Panc1 (cell line): ENCODE results near the gene MRPL27.

Experiments used
- POLR2AphosphoS5 ChIP-seq: IDR thresholded peaks from 2 replicates; pipeline ENCODE4 v1.6.1; 2012; ENCODE audit warnings: mild to moderate bottlenecking, low read depth, low read length, moderate library complexity
- SIN3A ChIP-seq: IDR thresholded peaks from 2 replicates; pipeline ENCODE4 v1.6.1; 2012; ENCODE audit warnings: low read depth, mild to moderate bottlenecking, low read length, moderate library complexity, borderline replicate concordance; ENCODE audit not compliant: insufficient read depth
- TCF7L2 ChIP-seq: IDR thresholded peaks from 2 replicates; pipeline ENCODE4 v1.6.1; 2011; ENCODE audit warnings: mild to moderate bottlenecking, low read depth, low read length, inconsistent platforms
- TF ChIP-seq, protein P1 (sequence below): fragments of 450-650 bp; IDR thresholded peaks from 2 replicates; pipeline ENCODE4 v1.5.1; 2017; ENCODE audit warnings: mild to moderate bottlenecking
- TF ChIP-seq, protein P2 (sequence below), 2 experiments: IDR thresholded peaks; 2 replicates each; pipeline ENCODE4 v1.6.1; 2011 to 2012; ENCODE audit warnings: low read depth in 2 of 2, control low read depth in 1 of 2, low read length in 1 of 2, mild to moderate bottlenecking in 1 of 2, moderate library complexity in 1 of 2; ENCODE audit not compliant: insufficient read depth in 1 of 2

DNA sequence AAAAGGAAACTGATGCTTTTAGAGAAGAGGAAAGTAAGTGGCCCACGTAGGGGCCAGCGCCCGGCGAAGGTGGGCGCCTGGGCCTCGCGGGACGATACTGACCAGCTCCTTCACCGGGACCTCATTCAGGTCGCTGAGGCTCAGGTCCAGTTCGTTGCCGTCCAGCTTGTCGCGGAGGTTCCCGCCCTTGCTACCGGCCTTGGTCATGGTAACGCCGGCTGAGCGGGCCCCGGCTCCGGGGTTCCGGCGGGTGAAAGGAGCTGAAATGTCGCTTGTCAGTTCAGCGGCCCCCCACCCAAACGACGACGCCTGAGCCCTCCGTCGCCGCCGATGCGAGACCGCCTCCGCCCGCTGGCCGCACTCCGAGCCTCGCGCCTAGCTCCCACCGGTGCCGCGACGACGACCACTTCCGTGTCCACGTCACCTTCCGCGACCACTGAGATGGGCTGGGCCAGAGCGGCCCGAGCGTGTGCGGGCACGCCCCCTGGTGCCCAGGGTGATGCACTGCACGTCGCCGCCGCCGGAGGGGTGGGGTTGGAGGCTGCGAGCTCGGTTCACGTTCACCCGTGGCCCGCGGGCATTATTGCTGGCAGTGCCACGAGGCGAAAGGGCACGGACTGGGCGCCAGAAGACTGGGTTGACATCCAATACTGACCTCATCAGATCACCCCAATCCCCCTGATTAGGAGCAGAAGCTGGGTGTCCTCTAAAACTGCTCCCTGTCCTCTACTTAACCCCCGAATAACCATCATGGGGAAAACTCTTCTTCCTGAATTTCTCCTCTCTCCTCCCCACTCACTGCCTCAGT lies 24.3 kb upstream of the MRPL27 start, which contains the start of gene LRRC59:
- TF ChIP-seq, protein P1, sequence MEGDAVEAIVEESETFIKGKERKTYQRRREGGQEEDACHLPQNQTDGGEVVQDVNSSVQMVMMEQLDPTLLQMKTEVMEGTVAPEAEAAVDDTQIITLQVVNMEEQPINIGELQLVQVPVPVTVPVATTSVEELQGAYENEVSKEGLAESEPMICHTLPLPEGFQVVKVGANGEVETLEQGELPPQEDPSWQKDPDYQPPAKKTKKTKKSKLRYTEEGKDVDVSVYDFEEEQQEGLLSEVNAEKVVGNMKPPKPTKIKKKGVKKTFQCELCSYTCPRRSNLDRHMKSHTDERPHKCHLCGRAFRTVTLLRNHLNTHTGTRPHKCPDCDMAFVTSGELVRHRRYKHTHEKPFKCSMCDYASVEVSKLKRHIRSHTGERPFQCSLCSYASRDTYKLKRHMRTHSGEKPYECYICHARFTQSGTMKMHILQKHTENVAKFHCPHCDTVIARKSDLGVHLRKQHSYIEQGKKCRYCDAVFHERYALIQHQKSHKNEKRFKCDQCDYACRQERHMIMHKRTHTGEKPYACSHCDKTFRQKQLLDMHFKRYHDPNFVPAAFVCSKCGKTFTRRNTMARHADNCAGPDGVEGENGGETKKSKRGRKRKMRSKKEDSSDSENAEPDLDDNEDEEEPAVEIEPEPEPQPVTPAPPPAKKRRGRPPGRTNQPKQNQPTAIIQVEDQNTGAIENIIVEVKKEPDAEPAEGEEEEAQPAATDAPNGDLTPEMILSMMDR = peak; percentile 99
- TF ChIP-seq, protein P2, sequence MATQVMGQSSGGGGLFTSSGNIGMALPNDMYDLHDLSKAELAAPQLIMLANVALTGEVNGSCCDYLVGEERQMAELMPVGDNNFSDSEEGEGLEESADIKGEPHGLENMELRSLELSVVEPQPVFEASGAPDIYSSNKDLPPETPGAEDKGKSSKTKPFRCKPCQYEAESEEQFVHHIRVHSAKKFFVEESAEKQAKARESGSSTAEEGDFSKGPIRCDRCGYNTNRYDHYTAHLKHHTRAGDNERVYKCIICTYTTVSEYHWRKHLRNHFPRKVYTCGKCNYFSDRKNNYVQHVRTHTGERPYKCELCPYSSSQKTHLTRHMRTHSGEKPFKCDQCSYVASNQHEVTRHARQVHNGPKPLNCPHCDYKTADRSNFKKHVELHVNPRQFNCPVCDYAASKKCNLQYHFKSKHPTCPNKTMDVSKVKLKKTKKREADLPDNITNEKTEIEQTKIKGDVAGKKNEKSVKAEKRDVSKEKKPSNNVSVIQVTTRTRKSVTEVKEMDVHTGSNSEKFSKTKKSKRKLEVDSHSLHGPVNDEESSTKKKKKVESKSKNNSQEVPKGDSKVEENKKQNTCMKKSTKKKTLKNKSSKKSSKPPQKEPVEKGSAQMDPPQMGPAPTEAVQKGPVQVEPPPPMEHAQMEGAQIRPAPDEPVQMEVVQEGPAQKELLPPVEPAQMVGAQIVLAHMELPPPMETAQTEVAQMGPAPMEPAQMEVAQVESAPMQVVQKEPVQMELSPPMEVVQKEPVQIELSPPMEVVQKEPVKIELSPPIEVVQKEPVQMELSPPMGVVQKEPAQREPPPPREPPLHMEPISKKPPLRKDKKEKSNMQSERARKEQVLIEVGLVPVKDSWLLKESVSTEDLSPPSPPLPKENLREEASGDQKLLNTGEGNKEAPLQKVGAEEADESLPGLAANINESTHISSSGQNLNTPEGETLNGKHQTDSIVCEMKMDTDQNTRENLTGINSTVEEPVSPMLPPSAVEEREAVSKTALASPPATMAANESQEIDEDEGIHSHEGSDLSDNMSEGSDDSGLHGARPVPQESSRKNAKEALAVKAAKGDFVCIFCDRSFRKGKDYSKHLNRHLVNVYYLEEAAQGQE (IDR thresholded peaks at IDR 0.05; ENCODE audit: insufficient read depth in 1 of 2, low read depth in 2 of 2, low read length in 1 of 2) = peak in 1 of 2 experiments; percentile 77; a peak in 2 of 4 replicates
- TF ChIP-seq TCF7L2 (no peak), POLR2AphosphoS5 (peak; percentile 96), SIN3A (peak; percentile 98)
